ENCODE measurements around the gene PTPRN.
A peak's percentile ranks its signal among the peaks of the same experiment; 100 is the strongest.

Gene PTPRN

GRCh38 chr2:219245148-219245898, 63.9 kb downstream of the PTPRN start, which contains the start of the genes GLB1L and STK16:
Gene GLB1L, minus strand, starts transcription at chr2:219245444. Its CDS starts 1,871 bp downstream, at chr2:219243573.
Gene STK16, plus strand, starts transcription at chr2:219245479. Its CDS starts 521 bp downstream, at chr2:219246000.
- peak; percentile 87 for DNase-seq (ENCODE audit: low read depth)

GRCh38 chr2:219244789-219245147, 64.4 kb downstream of the PTPRN start:
- DNase-seq (ENCODE audit: low read depth), result no peak

DNA sequence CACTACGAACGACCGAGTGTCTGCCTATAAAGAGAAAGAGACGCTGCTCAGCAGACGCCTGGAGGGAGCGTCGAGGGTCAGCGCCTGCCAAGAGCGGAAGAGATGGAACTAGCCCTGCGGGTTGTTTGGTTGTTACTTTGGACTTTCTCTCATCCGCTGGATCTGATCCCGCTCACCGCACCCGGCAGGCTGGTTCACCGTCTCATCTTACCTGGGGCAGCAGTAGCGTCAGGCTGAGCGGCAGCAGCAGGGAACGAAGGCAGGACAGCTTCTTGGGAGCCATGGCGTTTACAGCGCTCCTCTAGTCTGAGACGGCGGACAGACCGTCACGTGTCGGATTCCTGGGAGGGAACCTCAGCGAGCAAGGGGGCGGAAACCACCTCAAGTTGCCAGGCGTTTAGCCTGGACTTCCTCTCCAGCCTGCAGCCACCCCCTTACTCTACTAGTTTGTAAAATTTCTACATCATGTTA, 65.9 kb downstream of the PTPRN start:
- DNase-seq (ENCODE audit: low read depth), result peak; percentile 60
